HG03103 (cell line): ENCODE data around the gene CHST7.
A peak's percentile ranks its signal among the peaks of the same experiment; 100 is the strongest.

Source experiments
- ATAC-seq: cut with Tn5 transposase; IDR thresholded peaks from one replicate; pipeline ENCODE4 v1.9.1; 2021; ENCODE audit warnings: low read depth; ENCODE audit not compliant: unreplicated experiment

The CHST7 gene

GRCh38 chrX:46572340-46572936 is 1.1 kb upstream of the CHST7 start:
- ATAC-seq = peak; percentile 33

DNA sequence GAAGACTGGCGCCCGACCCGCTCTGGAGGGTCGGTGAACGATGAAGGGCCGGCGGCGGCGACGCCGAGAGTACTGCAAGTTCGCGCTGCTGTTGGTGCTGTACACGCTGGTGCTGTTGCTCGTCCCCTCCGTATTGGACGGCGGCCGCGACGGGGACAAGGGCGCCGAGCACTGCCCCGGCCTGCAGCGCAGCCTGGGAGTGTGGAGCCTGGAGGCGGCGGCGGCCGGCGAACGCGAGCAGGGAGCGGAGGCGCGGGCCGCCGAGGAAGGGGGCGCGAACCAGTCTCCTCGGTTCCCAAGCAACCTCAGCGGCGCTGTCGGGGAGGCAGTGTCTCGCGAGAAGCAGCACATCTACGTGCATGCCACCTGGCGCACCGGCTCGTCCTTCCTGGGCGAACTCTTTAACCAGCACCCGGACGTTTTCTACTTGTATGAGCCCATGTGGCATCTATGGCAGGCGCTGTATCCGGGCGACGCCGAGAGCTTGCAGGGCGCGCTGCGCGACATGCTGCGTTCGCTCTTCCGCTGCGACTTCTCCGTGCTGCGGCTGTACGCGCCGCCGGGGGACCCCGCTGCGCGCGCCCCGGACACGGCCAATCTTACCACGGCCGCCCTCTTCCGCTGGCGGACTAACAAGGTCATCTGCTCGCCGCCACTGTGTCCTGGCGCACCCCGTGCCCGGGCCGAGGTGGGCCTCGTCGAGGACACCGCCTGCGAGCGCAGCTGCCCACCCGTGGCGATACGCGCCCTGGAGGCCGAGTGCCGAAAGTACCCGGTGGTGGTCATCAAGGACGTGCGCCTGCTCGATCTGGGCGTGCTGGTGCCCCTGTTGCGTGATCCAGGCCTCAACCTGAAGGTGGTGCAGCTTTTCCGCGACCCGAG is 568 bp downstream of the CHST7 start:
- peak; percentile 30 for ATAC-seq

DNA sequence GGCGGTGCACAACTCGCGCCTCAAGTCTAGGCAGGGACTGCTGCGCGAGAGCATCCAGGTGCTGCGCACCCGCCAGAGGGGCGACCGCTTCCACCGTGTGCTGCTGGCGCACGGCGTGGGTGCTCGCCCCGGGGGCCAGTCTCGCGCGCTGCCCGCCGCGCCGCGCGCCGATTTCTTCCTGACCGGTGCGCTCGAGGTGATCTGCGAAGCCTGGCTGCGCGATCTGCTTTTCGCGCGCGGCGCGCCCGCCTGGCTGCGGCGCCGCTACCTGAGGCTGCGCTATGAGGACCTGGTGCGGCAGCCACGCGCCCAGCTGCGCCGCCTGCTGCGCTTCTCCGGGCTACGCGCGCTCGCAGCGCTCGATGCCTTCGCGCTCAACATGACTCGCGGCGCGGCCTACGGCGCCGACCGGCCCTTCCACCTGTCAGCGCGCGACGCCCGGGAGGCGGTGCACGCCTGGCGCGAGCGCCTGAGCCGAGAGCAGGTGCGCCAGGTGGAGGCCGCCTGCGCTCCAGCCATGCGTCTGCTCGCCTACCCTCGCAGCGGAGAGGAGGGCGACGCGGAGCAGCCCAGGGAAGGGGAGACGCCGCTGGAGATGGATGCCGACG is 1.3 kb downstream of the CHST7 start:
- ATAC-seq = no peak

DNA sequence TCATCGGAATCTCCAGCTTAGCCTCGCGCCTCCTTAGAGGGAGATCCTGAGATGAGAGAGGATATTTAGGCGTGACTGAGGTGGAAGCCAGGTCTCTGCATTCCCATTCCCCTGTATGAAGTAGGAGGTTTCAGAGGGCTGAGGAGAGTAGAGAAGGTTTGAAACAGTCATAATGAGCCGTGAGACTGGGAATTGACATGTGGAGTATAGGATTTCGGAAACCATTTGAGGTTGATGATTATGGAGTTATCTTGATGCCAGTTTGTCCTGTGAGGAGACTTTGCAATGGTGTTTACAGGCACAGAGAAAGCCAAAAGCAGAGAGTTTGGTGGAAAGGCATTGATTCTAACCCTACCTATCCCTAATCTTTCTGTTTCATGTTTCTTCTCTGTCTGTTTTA is 2.0 kb downstream of the CHST7 start:
- no peak for ATAC-seq

DNA sequence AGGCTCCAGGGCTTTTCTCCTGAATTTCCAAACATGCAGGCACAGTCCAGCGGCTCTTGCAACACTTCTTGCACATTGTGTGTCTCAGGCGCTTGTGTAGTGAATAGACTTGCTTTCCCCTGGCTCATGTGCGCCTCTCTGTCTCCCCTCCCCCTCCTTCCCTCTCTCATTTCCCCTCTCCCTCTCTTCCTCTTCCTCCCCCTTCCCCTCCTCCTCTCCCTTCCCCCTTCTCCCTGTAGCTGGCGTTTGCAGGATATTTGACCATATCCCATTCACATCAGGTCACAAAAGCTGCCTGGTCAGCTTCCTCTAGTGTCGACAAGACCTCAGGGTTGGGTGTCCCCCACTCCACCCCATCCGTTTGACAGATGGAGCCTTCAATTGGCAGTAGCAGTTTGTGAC is 2.4 kb downstream of the CHST7 start:
- ATAC-seq = no peak

- ATAC-seq = no peak
These were observed 2.9 kb downstream of the CHST7 start for GRCh38 chrX:46576458-46576857.

- no peak for ATAC-seq
These were observed 3.8 kb downstream of the CHST7 start for GRCh38 chrX:46577221-46578005.

DNA sequence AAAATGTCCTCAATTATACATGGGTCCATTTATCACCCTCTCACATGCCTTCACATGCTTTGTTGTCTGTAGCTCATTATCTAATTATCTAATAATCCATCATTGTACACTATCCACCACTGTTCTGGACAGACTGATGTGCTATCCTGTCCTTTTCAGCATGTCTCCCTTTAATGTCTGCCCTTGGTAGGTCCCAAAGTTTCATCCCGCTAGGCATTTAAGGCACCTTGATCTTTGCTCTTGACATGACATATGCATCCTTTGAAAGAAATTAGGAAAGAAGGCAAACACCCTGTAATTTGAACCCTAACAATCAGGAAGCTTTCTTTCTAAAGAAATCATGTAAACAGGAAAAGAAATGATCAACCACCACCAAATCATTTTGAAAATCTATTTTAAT is 5.7 kb downstream of the CHST7 start:
- ATAC-seq = no peak

GRCh38 chrX:46580613-46581012 is 7.0 kb downstream of the CHST7 start:
- no peak for ATAC-seq

DNA sequence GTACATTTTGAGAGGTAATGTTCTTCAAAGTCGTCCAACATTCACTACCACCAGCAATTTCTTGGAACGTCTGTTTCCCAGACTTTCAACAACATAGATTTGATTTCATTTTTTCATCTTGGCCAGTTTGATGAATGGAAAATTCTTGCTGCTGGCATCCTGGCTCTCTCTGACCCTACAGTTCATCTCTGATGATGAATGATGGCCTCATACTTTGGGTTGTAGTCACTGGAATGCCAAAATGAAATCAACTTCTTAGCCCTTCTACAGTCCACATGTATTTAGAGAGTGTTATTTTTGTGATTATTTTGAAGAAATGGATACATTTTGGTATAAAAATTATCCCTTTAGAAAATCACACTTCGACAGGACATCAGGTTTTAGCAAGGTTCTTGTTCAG is 8.8 kb downstream of the CHST7 start:
- no peak for ATAC-seq

DNA sequence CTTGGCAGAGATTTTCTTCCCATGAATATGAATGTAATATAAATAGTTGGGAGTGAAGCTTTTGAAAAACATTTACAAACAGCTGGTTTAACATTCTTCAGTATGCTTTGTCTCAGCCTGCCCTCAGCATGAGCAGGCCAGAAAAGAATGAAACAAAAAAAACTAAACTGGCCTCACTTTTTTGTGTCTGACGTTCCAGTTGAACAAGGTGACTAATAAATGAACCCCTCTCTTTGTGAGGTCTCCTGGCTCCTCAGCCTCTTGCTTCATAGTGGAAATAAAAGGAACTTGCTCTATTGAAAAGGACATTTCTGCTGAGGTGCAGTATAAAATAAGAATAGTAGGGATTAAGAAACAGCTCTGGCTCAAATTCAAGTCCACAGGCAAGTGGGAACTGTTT is 9.4 kb downstream of the CHST7 start:
- ATAC-seq = no peak

DNA sequence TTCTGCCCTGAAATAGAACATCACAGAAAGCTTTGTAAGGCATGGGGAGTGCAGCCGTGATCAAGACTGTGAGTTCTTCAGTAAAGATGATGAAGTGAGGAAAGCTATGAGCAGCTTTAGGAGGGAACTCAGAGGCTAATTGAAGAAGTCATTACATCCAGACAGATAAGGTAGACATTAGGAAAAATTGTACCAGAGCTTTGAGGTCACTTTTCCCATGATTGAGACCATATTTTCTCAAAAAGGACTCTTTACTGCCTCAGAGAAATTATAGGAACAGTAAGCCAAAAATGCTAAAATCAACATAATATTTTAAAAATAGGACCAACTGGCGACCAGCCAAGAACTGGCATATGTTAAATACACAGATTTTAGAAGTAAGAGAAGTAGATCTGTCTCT is 11.2 kb downstream of the CHST7 start:
- no peak for ATAC-seq

- no peak for ATAC-seq
These were observed 13.6 kb downstream of the CHST7 start for GRCh38 chrX:46587158-46587557.

GRCh38 chrX:46587753-46588171 is 14.2 kb downstream of the CHST7 start:
- ATAC-seq = no peak

- ATAC-seq = no peak
These were observed 14.7 kb downstream of the CHST7 start for GRCh38 chrX:46588263-46588662.

GRCh38 chrX:46589977-46590723 is 16.6 kb downstream of the CHST7 start:
- ATAC-seq = no peak

- no peak for ATAC-seq
These were observed 21.5 kb downstream of the CHST7 start for GRCh38 chrX:46595084-46595483.

GRCh38 chrX:46597208-46597607 is 23.6 kb downstream of the CHST7 start:
- no peak for ATAC-seq

DNA sequence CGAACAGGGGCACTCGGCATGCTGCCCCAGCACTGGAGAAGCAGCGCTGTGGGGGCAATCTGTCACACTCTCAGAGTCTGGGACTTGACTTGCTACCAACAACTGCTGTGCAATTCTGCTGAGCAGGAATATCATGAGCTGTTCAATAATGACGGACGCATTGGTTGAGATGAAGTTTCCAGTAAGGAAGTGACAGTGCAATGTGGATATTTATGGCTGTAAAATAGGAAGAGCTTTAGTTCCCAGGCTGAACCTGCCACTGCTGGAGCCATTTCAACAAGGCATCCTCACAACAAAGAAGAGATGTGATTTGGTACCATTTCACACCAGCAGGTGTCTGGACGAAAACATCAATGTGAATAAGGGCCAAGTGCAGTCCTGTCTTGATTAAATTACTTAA is 24.2 kb downstream of the CHST7 start:
- no peak for ATAC-seq

GRCh38 chrX:46599051-46599560 is 25.5 kb downstream of the CHST7 start:
- ATAC-seq = no peak
